ENCODE measurements around the gene CST8. TPM values are rescaled to one million over a fixed set of nuclear protein-coding genes. Genes with fewer than 3 reads are reported as not detected.

CST8 gene
- total and polyA plus RNA-seq, 7 donors = not detected

DNA sequence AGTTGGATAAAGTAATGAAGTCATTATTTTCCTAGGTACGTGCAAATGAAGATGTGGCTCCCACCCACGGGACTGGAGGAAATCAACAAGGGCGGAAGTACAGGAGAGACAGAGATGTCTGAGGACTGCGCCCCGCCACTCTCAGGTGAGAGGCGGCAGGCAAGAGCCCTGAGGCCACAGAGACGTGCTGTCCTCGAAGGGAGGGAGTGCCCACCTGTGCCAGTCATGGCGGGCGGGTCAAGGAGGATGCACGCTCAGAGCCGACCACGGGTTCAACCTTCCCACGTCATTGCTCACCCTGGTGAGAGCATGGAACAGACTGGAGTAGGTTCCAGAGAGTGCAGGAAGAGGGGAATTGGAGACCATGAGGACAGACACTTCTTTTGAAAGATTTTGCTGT lies 12.7 kb downstream of the CST8 start:
- Histone ChIP-seq H3K36me3 (ENCODE audit: insufficient read depth in 1 of 2, low read depth in 1 of 2) (no peaks in the 10 kb centered on the region), H3K4me3 (no peak overlapping the region), H3K4me1 (no peaks in the 10 kb centered on the region), H3K27me3 (ENCODE audit: insufficient read depth in 3 of 3, low read length in 2 of 3) (peaks cover 4 to 11% (median 6%) of the 10 kb centered on the region in 3 donors), H3K9me3 (no peaks in the 10 kb centered on the region), H3K27ac (no peak overlapping the region)
- DNase-seq = no peak
- TF ChIP-seq, protein P1, sequence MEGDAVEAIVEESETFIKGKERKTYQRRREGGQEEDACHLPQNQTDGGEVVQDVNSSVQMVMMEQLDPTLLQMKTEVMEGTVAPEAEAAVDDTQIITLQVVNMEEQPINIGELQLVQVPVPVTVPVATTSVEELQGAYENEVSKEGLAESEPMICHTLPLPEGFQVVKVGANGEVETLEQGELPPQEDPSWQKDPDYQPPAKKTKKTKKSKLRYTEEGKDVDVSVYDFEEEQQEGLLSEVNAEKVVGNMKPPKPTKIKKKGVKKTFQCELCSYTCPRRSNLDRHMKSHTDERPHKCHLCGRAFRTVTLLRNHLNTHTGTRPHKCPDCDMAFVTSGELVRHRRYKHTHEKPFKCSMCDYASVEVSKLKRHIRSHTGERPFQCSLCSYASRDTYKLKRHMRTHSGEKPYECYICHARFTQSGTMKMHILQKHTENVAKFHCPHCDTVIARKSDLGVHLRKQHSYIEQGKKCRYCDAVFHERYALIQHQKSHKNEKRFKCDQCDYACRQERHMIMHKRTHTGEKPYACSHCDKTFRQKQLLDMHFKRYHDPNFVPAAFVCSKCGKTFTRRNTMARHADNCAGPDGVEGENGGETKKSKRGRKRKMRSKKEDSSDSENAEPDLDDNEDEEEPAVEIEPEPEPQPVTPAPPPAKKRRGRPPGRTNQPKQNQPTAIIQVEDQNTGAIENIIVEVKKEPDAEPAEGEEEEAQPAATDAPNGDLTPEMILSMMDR (IDR thresholded peaks at IDR 0.05) = no peak
- intact Hi-C loops (cut with DNase I) = no loop called here
- 80 to 88% (median 85%) methylated on average over 14 of the region's 14 CpGs for WGBS, 3 donors
- no peak for ATAC-seq

DNA sequence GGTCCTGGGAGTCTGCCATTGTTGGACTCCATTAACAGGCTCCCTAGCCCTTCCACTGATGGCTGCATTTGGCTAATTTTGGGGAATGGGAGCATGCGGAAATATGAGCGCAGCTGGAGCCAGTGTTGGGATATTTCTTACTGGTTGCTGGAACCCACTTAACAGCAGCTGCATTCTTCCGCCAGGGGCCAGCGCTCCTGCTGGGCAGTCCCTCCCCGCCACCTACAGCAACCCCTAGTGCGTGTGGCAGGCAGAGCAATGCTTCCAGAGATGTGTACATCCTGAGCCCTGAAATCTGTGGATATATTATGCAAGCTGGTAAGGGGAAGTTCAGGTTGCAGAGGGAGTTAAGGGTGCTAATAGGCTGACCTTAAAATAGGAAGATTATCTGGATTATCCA lies 16.4 kb downstream of the CST8 start:
- Histone ChIP-seq H3K9me3 (no peaks in the 10 kb centered on the region), H3K4me1 (no peaks in the 10 kb centered on the region), H3K27ac (no peak overlapping the region), H3K4me3 (no peak overlapping the region), H3K27me3 (ENCODE audit: insufficient read depth in 3 of 3, low read length in 2 of 3) (peaks cover 0 to 8% (median 0%) of the 10 kb centered on the region in 3 donors), H3K36me3 (ENCODE audit: insufficient read depth in 1 of 2, low read depth in 1 of 2) (no peaks in the 10 kb centered on the region)
- DNase-seq (no peak), ATAC-seq (no peak)
- TF ChIP-seq, protein P1 (IDR thresholded peaks at IDR 0.05) = no peak
- WGBS, 3 donors = 47 to 73% (median 62%) methylated on average over 6 of the region's 6 CpGs
- intact Hi-C loops (cut with DNase I) = no loop called here

DNA sequence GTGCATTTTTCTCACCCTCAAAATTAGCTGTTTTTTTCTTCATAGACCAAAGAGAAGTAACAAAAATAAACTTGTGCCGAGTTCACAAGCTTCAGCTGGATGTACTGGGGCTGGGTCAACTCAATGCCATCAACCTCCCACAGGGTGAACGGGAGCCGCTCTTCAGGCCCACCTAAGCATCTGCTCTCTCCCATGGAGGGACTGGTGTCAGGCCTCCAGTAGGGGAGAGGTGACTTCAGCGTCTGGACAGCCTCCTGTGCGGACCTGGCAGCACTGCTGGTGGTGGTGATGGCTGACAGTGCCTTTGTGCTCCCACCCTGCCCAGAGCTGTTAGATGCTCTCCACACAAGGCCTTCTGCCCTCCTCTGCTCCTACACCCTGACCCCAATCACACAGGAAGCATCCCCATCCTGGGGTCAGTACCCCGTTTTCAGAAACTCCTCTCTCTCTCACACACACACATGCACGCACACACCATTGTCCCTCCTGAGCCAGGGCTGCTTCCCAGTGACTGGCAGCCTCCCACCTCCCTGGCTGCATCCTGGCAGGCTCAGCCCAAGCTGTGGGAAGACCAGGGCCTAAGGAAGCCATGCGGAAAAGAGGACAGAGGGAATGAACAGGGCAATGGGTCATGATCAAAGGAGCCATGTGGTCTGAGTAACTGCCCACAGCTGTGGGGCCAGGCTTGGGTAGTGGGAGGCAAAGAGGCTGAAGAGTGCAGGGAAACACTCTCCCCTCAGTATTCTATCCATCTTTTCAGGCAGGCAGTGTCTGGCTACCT lies 17.7 kb downstream of the CST8 start:
- no peak for ATAC-seq
- Histone ChIP-seq H3K27me3 (ENCODE audit: insufficient read depth in 3 of 3, low read length in 2 of 3) (peaks cover 0 to 8% (median 0%) of the 10 kb centered on the region in 3 donors), H3K27ac (no peak overlapping the region), H3K4me1 (no peaks in the 10 kb centered on the region), H3K36me3 (ENCODE audit: insufficient read depth in 1 of 2, low read depth in 1 of 2) (no peaks in the 10 kb centered on the region), H3K9me3 (no peaks in the 10 kb centered on the region), H3K4me3 (no peak overlapping the region)
- no peak for DNase-seq
- TF ChIP-seq, protein P1 (IDR thresholded peaks at IDR 0.05) = no peak
- intact Hi-C loops (cut with DNase I) = no loop called here
- 43 to 66% (median 48%) methylated on average over 8 of the region's 8 CpGs for WGBS, 3 donors

DNA sequence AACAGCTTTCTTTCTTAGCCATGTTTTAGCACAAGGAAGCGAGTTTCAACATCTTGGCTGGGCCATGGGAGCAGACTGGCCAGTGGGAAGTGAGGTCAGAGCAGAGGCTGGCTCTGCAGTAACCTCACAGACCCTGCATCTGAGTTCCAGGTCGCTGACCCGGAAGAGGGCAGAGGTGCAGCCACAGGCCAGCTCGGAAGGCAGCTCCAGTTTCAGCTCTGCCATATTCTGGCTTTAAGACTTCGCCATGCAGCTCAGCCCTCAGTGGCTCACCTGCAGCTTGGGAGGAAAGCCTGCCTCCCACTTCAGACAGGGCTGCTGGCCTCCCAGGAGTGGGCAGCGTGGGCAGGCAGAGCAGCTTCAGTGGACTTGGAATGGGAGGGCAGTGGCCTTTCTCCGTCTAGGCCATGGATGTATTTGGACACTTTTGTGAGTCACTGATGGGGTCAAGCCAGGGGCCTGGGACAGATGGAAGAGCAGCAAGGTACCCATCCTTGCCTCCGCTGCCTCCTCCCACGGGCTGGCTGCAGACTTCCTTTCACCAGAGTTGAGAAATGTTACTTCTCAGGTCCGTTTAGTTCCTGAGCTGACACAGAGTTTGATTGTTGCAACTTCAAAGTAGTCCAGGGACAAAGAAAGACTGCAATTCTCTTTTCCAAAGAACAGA lies 18.5 kb downstream of the CST8 start:
- peaks cover 0 to 5% (median 0%) of the 10 kb centered on the region in 3 donors for H3K27me3 ChIP-seq (ENCODE audit: insufficient read depth in 3 of 3, low read length in 2 of 3)
- H3K36me3 ChIP-seq (ENCODE audit: insufficient read depth in 1 of 2, low read depth in 1 of 2) = no peaks in the 10 kb centered on the region
- WGBS, 3 donors = 68 to 73% (median 72%) methylated on average over 10 of the region's 10 CpGs
- TF ChIP-seq, protein P1 (IDR thresholded peaks at IDR 0.05) = no peak
- H3K4me3 ChIP-seq = no peak overlapping the region
- H3K4me1 ChIP-seq = no peaks in the 10 kb centered on the region
- intact Hi-C loops (cut with DNase I) = no loop called here
- ATAC-seq (no peak), DNase-seq (no peak)
- no peaks in the 10 kb centered on the region for H3K9me3 ChIP-seq
- H3K27ac ChIP-seq = no peak overlapping the region
